HepG2 (cell line): Measurements from ENCODE around the gene BDP1. TPM values are rescaled to one million over a fixed set of nuclear protein-coding genes. Genes with fewer than 3 reads are reported as not detected.
A peak's percentile ranks its signal among the peaks of the same experiment; 100 is the strongest.

ENCODE experiments used
- FLYWCH1 ChIP-seq: sonication (generic); formaldehyde crosslinking; IDR thresholded peaks from 2 replicates; pipeline ENCODE4 v1.8.1; 2023; ENCODE audit warnings: mild to moderate bottlenecking, missing genetic modification reagents
- HBP1 ChIP-seq: IDR thresholded peaks from 2 replicates; pipeline ENCODE4 v1.6.1; 2016; ENCODE audit warnings: low read depth, control low read depth
- KAT7 ChIP-seq: IDR thresholded peaks from 2 replicates; pipeline ENCODE4 v1.6.1; 2018; ENCODE audit warnings: borderline replicate concordance, missing compliant biosample characterization
- KMT2A ChIP-seq: sonication (generic); formaldehyde crosslinking; IDR thresholded peaks from 2 replicates; pipeline ENCODE4 v1.4.0; 2020; ENCODE audit warnings: missing genetic modification reagents
- LCORL ChIP-seq, 2 experiments: fragments of 450-650 bp in 1 of 2; sonication (generic) in 1 of 2; formaldehyde crosslinking in 1 of 2; IDR thresholded peaks; 2 replicates each; pipeline versions ENCODE4 v1.5.0 to v1.6.1; 2017 to 2020; ENCODE audit warnings: antibody characterized with exemption in 1 of 2, missing genetic modification reagents in 1 of 2
- NFYB ChIP-seq: sonication (generic); formaldehyde crosslinking; IDR thresholded peaks from 2 replicates; pipeline ENCODE4 v1.4.0; 2020; ENCODE audit warnings: missing genetic modification reagents
- RAD51 ChIP-seq: fragments of 450-650 bp; IDR thresholded peaks from 2 replicates; pipeline ENCODE4 v1.6.1; 2016; ENCODE audit warnings: borderline replicate concordance
- REST ChIP-seq, 2 experiments: IDR thresholded peaks; 2 replicates each; pipeline ENCODE4 v1.6.1; 2011 to 2012; ENCODE audit warnings: low read length in 2 of 2, borderline replicate concordance in 1 of 2, low read depth in 1 of 2, mild to moderate bottlenecking in 1 of 2, moderate library complexity in 1 of 2
- ZBED4 ChIP-seq: sonication (generic); formaldehyde crosslinking; IDR thresholded peaks from 2 replicates; pipeline ENCODE4 v1.4.0; 2020; ENCODE audit warnings: missing genetic modification reagents, borderline replicate concordance
- ZNF550 ChIP-seq: sonication (generic); formaldehyde crosslinking; IDR thresholded peaks from 2 replicates; pipeline ENCODE4 v1.4.0; 2020; ENCODE audit warnings: mild to moderate bottlenecking, missing genetic modification reagents, borderline replicate concordance
- ZNF562 ChIP-seq: sonication (generic); formaldehyde crosslinking; IDR thresholded peaks from 2 replicates; pipeline ENCODE4 v1.8.0; 2022; ENCODE audit warnings: missing genetic modification reagents, borderline replicate concordance
- ZNF615 ChIP-seq: sonication (generic); formaldehyde crosslinking; IDR thresholded peaks from 2 replicates; pipeline ENCODE4 v1.5.0; 2020; ENCODE audit warnings: mild to moderate bottlenecking, missing genetic modification reagents, borderline replicate concordance
- ZNF720 ChIP-seq: sonication (generic); formaldehyde crosslinking; IDR thresholded peaks from 2 replicates; pipeline ENCODE4 v1.4.0; 2020; ENCODE audit warnings: missing genetic modification reagents
- ZNF724P ChIP-seq: sonication (generic); formaldehyde crosslinking; IDR thresholded peaks from 2 replicates; pipeline ENCODE4 v1.8.0; 2022; ENCODE audit warnings: missing genetic modification reagents, borderline replicate concordance
- ZSCAN5A ChIP-seq: sonication (generic); formaldehyde crosslinking; IDR thresholded peaks from 2 replicates; pipeline ENCODE4 v1.8.0; 2022; ENCODE audit warnings: mild to moderate bottlenecking, missing genetic modification reagents, borderline replicate concordance
- polyA plus RNA-seq, 8 experiments: library from polyadenylated mRNA; depleted of rRNA in 3 of 8; stranded (reverse) in 7 of 8; unstranded in 1 of 8; fragments of >200 nt; fragmentation: Illumina TruSeq in 4 of 8; extraction: Trizol in 4 of 8; gene quantifications; 2 replicates each; pipeline versions ENCODE4 v1.2.1 to v1.2.3, GENCODE V29; 2011 to 2016; ENCODE audit warnings: low read depth in 4 of 8, missing spikeins in 1 of 8, mixed read lengths in 1 of 8; ENCODE audit not compliant: insufficient read depth in 1 of 8
- total RNA-seq, 5 experiments: library from RNA; depleted of rRNA; stranded (reverse); fragments of >200 nt; fragmentation: Illumina TruSeq; extraction: Trizol; gene quantifications; 2 replicates each; pipeline ENCODE4 v1.2.3, GENCODE V29; 2016; ENCODE audit warnings: low read depth in 1 of 5

BDP1 gene
- total and polyA plus RNA-seq, 2 of the 13 experiments (the other 11 are each of a cell fraction or from before 2014, with no cell fraction given) = 10.2 to 22.4 TPM

GRCh38 chr5:71586941-71587765 lies 131.7 kb downstream of the BDP1 start, which contains the start of gene MCCC2 (continued):
- TF ChIP-seq ZBED4 (CRISPR knock-in tag) (0 out of 2 replicates have a peak, but pooled peaks have one; percentile 28), ZNF724P (peak; percentile 29; the same call in 1 of the 2 replicates), ZNF562 (CRISPR knock-in tag) (no peak), ZNF720 (CRISPR knock-in tag) (no peak), ZSCAN5A (CRISPR knock-in tag) (no peak; the same call in 1 of the 2 replicates), REST (IDR thresholded peaks at IDR 0.05; ENCODE audit: borderline replicate concordance in 1 of 2, low read depth in 1 of 2, low read length in 2 of 2) (0 out of 4 replicates have a peak, but pooled peaks of 1 of the 2 experiments have one; percentile 4), ZNF550 (CRISPR knock-in tag) (no peak), LCORL (IDR thresholded peaks at IDR 0.05) (no peak), LCORL (CRISPR knock-in tag; IDR thresholded peaks at IDR 0.05) (peak; percentile 64; the same call in 1 of the 2 replicates), ZNF615 (0 out of 2 replicates have a peak, but pooled peaks have one; percentile 34), RAD51 (peak; percentile 80), KMT2A (CRISPR knock-in tag) (peak; percentile 74), FLYWCH1 (CRISPR knock-in tag) (no peak), HBP1 (peak; percentile 90; the same call in 1 of the 2 replicates), NFYB (peak; percentile 87), KAT7 (CRISPR knock-in tag) (peak; percentile 90)
